HFFc6 (cell line): Measurements from ENCODE around the gene SMIM24. TPM values are rescaled to one million over a fixed set of nuclear protein-coding genes. Genes with fewer than 3 reads are reported as not detected.

Source experiments
- DNase-seq: peaks from one replicate; pipeline ENCODE4 v3.0.0-alpha.2; 2018
- H3K27ac Mint-ChIP-seq: 2 replicates; pipeline ENCODE4 v1.8.0; 2020; ENCODE audit warnings: mild to moderate bottlenecking, mixed read lengths
- H3K27me3 Mint-ChIP-seq: 2 replicates; pipeline ENCODE4 v1.8.0; 2021; ENCODE audit warnings: mild to moderate bottlenecking, moderate library complexity, mixed read lengths; ENCODE audit not compliant: insufficient read depth
- H3K36me3 Mint-ChIP-seq: 2 replicates; pipeline ENCODE4 v1.8.0; 2021; ENCODE audit warnings: low read depth, mixed read lengths
- H3K4me1 Mint-ChIP-seq: 2 replicates; pipeline ENCODE4 v1.8.0; 2020; ENCODE audit warnings: low read depth, mixed read lengths
- H3K4me3 Mint-ChIP-seq: 2 replicates; pipeline ENCODE4 v1.8.0; 2020; ENCODE audit warnings: mild to moderate bottlenecking, moderate library complexity, mixed read lengths
- H3K9me3 Mint-ChIP-seq: 2 replicates; pipeline ENCODE4 v1.8.0; 2020; ENCODE audit warnings: mild to moderate bottlenecking, mixed read lengths
- total RNA-seq, 6 experiments: library from RNA; stranded (reverse); fragmentation: NEBNext Ultra II Directional; extraction: Animal tissue kit (Norgen Biotek cat#: 25700); gene quantifications; 2 replicates in 1 of 6; 3 replicates in 5 of 6; pipeline ENCODE4 v1.2.3, GENCODE V29; 2021
- TF ChIP-seq, protein P1 (sequence below): fragments of 200-600 bp; sonication (generic); IDR thresholded peaks from 2 replicates; pipeline ENCODE4 v1.5.0; 2021; ENCODE audit warnings: antibody characterized with exemption, mild to moderate bottlenecking

Gene SMIM24
- total RNA-seq, 6 experiments from 2014 or later: not detected

DNA sequence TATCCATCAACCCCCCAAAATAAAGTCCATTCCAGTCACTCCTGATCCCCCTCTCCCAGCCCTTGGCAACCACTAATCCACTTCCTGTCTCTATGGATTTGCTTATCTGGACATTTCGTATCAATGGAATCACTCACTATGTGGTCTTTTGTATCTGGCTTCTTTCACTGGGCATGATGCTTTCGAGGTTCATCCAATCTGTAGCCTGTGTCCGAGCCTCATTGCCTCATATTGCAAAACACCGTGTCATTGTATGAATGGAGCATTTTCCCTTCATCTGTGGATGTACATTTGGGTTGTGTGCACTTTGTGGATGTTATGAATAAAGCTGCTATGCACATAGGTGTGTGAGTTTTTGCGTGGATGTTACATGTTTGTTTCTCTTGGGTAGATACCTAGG lies 24.4 kb upstream of the SMIM24 start:
- Mint-ChIP-seq H3K4me3 (no peak overlapping the region), H3K36me3 (peaks cover 17% of the 10 kb centered on the region), H3K27me3 (no peaks in the 10 kb centered on the region; the same call in 1 of the 2 replicates), H3K27ac (peak overlapping the region; percentile 98), H3K4me1 (peaks cover 41% of the 10 kb centered on the region), H3K9me3 (no peaks in the 10 kb centered on the region)
- TF ChIP-seq, protein P1, sequence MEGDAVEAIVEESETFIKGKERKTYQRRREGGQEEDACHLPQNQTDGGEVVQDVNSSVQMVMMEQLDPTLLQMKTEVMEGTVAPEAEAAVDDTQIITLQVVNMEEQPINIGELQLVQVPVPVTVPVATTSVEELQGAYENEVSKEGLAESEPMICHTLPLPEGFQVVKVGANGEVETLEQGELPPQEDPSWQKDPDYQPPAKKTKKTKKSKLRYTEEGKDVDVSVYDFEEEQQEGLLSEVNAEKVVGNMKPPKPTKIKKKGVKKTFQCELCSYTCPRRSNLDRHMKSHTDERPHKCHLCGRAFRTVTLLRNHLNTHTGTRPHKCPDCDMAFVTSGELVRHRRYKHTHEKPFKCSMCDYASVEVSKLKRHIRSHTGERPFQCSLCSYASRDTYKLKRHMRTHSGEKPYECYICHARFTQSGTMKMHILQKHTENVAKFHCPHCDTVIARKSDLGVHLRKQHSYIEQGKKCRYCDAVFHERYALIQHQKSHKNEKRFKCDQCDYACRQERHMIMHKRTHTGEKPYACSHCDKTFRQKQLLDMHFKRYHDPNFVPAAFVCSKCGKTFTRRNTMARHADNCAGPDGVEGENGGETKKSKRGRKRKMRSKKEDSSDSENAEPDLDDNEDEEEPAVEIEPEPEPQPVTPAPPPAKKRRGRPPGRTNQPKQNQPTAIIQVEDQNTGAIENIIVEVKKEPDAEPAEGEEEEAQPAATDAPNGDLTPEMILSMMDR: no peak
- no peak for DNase-seq

DNA sequence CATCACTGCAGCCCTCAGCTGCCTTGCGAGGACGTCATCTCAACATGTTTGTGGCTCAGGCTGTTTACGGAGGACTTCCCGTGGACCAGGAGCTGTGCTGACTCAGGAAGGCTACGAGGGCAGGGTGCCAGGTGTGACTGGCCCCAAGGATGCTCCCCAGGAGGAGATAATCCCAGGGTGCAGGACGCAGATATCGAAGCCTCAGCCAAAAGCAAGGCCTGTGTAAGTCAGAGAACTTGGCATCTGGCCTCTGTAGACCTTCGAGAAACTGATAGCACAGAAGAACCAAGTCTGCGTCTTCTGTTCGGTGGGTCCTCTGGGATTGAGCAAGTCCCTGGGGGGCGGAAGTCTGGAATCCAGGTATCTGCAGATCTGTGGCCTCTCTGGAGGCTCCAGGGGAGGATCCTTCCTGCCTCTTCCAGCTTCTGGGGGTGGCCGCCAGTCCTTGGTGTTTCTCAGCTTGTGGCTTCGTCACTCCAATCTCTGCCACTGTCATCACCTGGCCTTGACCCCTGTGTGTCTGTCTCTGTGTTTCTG lies 22.8 kb upstream of the SMIM24 start:
- no peaks in the 10 kb centered on the region; the same call in 1 of the 2 replicates for H3K27me3 Mint-ChIP-seq
- H3K9me3 Mint-ChIP-seq: no peaks in the 10 kb centered on the region
- H3K27ac Mint-ChIP-seq: peak overlapping the region; percentile 33; the same call in 1 of the 2 replicates
- TF ChIP-seq, protein P1: no peak
- no peak overlapping the region for H3K4me3 Mint-ChIP-seq
- H3K4me1 Mint-ChIP-seq: peaks cover 32% of the 10 kb centered on the region
- H3K36me3 Mint-ChIP-seq: peaks cover 9% of the 10 kb centered on the region
- DNase-seq: no peak

DNA sequence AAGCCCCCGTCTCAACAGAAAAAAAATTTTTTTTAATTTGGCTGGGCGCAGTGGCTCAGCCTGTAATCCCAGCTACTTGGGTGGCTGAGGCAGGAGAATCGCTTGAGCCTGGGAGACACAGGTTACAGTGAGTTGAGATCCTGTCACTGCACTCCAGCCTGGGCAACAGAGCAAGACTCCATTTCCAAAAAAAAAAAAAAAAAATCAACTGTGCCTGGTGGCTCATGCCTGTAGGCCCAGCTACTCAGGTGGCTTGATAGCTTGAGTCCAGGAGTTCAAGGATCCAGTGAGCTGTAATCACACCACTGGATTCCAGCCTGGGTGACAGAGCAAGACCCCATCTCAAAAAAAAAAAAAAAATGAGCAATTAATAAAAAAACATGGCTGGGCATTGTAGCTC lies 21.5 kb upstream of the SMIM24 start:
- H3K4me3 Mint-ChIP-seq: no peak overlapping the region
- no peak overlapping the region for H3K27ac Mint-ChIP-seq
- H3K36me3 Mint-ChIP-seq: peaks cover 12% of the 10 kb centered on the region
- TF ChIP-seq, protein P1: no peak
- H3K9me3 Mint-ChIP-seq: no peaks in the 10 kb centered on the region
- peaks cover 28% of the 10 kb centered on the region for H3K4me1 Mint-ChIP-seq
- DNase-seq: no peak
- no peaks in the 10 kb centered on the region; the same call in 1 of the 2 replicates for H3K27me3 Mint-ChIP-seq

DNA sequence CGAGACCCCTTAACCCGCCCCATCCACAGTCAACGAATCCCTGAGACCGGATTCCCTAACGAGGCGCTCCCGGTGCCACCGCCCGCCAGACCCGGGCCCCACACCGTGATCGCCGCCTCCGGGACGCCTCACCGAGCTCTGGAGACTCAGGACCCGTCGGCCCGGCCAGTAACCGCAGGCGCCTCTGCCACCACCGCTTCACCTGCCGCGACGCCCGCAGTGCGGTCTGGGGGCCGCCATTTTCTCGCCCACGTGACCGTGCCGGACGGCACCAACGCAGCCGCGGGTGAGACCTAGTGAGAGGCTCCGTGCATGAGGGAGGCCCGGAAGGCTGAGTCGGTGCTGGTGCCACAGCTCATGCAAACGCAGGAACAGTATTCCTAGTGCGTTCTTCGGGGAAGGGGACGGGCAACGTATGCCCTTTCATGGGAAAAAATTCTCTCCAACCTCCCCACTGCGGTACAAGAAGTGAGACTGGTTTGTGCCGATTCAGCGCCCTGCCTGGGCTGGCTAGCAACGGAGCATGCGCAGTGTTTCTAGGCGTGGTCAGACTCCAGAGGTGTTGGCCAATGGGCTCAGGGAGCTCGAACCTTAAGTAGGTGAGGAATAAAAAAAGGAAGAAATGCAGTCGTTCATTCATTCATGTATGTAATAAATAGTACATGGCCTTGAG lies 20.2 kb upstream of the SMIM24 start, which contains the start of gene DOHH:
Gene DOHH, minus strand, starts transcription at position 246 of the 673 bp plus-strand sequence. CDS start 3,860 bp downstream, outside the sequence.
- peak; percentile 94 for DNase-seq
- H3K4me3 Mint-ChIP-seq: peak within 1 kb of the TSS; percentile 95
- H3K4me1 Mint-ChIP-seq: peaks cover 24% of the 10 kb centered on the region
- H3K9me3 Mint-ChIP-seq: no peaks in the 10 kb centered on the region
- H3K27me3 Mint-ChIP-seq: no peaks in the 10 kb centered on the region; the same call in 1 of the 2 replicates
- peaks cover 12% of the 10 kb centered on the region for H3K36me3 Mint-ChIP-seq
- H3K27ac Mint-ChIP-seq: peak within 1 kb of the TSS; percentile 99
- TF ChIP-seq, protein P1: no peak

DNA sequence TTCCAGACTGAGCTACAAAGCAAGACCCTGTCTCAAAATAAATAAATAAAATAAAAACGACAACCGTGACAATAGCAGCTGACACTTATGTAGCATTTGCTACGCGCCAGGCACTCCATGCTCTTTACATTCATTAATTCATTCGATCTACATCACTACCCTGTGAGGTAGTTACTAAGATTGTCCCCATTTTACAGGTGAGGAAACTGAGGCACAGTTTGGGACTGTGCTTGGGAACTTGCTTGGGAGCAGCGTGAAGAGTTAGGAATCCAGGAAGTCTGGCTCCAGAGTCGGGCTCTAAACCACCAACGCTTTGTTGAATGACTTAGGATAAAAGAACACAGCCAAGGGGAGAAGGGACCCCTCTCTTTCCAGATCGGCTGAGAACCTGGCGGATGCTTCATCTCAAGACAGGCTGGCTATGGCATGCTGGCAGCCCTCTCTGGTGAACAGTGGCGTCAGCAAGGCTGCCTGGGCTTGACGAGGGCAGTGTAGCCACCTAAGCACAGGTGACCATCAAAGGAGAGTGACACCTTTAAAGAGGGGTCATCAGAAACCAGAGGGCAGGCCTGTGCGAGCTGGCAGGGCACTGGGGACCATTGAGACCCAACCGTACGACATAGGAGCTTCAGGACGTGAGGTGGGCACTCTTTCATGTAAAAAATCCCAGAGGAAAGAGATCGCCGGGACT lies 19.6 kb upstream of the SMIM24 start:
- DNase-seq: no peak
- Mint-ChIP-seq H3K27me3 (no peaks in the 10 kb centered on the region; the same call in 1 of the 2 replicates), H3K4me3 (peak overlapping the region; percentile 95), H3K36me3 (peaks cover 15% of the 10 kb centered on the region), H3K4me1 (peaks cover 22% of the 10 kb centered on the region), H3K27ac (peak overlapping the region; percentile 99), H3K9me3 (no peaks in the 10 kb centered on the region)
- TF ChIP-seq, protein P1: no peak
